Fibroblast of skin of back (primary cell): ENCODE measurements around the gene PCIF1.

Experiments
- DNase-seq: peaks from one replicate; pipeline ENCODE4 v3.0.0-alpha.2; 2013

Gene PCIF1

GRCh38 chr20:45904583-45905504, 29.6 kb upstream of the PCIF1 start:
- no peak for DNase-seq

DNA sequence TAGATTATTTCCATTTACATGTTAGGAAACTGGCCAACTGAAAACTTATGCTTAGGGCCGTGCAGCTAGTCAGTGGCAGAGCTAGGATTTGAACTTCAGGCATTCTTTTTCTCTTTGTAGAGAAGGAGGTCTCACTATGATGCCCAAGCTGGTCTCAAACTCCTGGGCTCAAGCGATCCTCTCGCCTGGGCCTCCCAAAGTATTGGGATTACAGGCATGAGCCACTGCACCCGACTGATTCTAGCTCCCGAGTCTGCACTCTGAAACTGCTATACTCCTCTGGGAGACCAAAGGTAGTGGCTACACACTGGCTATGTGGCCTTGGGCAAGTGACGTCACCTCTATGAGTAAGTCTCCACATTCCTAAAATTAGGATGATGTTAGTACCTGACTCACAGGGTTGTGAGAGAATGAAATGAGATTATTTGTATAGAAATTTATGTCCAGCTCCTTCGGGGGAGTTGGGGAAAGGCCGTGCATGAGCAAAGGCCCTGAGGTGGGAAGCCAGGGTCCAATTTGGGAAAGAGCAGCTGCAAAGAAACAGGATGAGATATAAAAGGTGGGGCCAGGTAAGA, 28.9 kb upstream of the PCIF1 start:
- peak; percentile 69 for DNase-seq

- DNase-seq, result no peak
These were observed 27.1 kb upstream of the PCIF1 start for GRCh38 chr20:45907219-45907948.

GRCh38 chr20:45908084-45908483, 26.4 kb upstream of the PCIF1 start:
- no peak for DNase-seq

DNA sequence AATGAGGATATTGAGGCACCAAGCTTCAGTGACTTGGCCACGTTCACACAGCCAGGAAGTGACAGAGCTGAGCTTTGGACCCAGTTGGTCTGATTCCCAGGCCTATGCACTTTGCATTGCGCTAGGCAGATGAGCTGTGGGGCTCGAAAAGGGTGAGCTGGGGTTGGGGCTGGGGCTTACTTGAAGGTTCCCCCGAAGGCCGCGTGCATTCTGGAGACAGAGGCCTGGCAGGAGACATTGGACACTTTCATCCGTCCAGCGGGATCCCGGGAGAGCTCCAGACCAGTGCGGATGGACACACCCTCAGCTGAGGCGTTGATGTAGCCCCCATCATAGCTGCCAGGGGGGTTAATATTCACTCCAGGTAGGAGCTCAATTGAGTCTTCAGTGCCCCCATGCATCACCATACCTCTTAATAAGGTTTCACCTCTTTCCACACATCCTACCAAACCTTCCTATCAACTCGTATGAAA, 25.1 kb upstream of the PCIF1 start:
- no peak for DNase-seq

DNA sequence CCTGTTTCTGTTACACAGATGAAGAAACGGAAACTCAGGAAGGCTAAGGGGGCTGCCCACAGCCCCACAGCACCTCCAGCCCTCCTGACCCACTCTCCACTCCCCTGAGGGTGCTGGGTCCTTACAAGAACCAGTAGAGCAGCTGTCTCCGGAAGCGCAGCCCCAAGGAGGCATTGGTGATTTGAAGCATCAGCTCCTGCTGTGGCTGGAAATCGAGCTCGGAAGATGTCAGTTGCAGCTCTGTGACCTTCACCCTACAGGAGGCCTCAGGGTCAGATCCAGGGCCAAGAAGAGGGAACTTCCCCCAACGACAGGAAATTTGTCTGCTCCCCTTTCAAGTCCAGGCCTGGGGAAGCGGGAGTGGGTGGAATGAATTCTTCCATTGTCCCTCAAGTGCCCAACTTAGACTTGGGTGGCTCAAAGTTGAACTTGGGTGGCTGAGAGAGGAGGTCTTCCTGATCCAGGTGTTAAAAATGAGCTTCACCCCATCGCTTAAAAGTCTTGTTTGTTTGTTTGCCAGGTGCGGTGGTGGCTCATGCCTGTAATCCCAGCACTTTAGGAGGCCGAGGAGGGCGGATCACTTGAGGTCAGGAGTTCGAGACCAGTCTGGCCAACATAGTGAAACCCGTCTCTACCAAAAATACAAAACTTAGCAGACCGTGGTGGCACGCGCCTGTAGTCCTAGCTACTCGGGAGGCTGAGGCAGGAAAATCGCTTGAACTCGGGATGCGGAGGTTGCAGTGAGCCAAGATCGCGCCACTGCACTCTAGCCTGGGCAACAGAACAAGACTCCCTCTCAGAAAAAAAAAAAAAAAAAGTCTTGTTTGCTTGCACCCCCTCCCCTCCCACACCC, 24.4 kb upstream of the PCIF1 start:
- no peak for DNase-seq

DNA sequence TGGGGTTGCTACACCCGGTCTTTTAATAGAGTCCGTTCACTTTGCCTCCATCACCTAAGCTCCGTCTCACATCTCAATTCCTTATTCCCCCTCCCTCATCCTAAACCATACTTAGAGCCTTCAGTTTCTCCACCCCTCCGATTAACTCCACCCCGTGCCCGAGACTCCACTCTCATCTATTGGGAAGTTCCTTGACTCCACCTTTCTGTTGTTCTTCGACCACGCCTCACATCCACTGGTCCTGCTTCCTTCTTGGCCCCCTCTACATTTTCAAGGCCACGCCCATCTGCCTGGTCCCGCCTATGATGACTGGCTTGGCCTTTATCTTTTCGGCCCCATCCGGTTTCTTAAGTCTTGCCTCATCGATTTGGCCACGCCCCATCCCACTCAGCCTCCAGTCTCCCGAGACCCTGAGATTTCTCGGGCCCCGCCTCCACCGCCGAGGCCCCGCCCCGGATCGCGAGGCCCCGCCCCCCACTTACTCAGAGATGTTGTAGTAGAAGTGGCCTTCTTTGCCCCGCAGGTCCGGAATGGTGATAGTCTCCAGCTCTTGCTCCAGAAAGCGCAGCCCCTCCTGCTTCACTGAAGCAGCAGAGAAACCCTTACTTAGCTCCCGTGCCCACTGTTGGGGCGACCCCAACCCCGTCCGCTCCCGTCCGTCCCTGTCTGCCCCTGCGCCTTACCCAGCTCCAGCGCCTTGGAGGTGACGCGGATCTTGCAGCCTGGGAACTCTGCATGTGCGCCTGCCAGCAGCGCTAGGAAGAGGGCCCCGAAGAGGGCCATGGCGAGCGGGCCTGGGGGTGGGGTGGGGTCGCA, 23.6 kb upstream of the PCIF1 start:
- peak; percentile 99 for DNase-seq

DNA sequence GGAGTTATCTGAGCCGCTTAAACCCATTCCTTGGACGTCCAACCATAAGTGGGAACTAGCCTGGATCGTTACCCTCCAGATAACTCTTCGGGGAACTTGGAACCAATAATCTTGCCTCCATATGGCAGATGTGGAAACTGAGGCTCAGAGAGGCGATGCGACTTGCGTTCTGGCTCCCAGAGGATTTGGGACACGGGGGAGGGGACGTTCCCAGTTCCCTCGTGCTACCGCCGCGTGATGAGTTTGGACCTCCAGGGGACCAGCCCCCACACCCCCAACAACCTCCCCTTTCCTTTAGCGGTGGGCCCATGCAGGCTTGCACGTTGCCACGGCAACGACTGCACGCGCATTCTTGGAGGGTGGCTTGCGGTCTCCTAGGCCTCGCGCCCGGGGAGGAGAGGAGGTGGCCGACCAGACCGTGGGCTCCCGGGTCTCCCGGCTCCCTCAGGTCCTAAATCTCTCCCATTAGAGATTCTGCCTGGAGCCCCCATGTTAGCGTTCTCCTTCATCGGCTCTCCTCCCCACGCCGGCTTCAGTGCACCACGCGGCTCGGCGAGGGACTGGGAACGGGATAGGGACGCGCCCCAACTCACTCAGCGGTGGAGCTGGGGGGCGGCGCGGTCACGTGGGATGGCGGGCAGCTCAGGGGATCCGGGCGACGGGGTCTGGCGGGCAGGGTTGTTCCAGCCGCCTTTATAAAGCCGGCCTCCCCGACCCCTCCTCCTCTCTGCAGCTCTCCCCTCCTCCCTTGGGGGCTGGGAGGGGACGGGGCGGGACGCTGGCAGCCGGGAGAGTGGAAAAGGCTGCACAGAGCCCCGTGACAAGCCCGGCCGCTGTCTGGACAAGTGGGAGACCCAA, 22.8 kb upstream of the PCIF1 start, which contains the start of gene PLTP:
PLTP (minus strand) TSS at position 670 of the 858 bp plus-strand sequence. CDS start 703 bp downstream, outside the sequence.
- peak; percentile 73 for DNase-seq

DNA sequence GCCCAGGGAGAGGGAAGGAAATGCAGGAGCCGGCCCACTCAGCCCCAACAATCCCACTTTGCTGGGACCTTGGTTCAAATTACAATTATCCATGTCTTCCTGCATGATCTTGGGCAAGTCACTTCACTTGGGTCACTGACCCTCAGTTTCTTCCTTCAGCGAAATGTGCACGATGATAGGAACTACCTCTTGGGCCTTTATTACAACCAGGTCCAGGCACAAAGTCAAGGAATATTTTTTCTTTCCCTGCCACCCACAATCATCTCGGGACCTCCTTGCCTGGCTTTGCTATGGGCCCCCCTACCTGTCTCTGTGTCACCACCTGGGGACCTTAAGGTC, 22.2 kb upstream of the PCIF1 start:
- no peak for DNase-seq

- DNase-seq, result no peak
These were observed 21.4 kb upstream of the PCIF1 start for GRCh38 chr20:45913116-45913515.

DNA sequence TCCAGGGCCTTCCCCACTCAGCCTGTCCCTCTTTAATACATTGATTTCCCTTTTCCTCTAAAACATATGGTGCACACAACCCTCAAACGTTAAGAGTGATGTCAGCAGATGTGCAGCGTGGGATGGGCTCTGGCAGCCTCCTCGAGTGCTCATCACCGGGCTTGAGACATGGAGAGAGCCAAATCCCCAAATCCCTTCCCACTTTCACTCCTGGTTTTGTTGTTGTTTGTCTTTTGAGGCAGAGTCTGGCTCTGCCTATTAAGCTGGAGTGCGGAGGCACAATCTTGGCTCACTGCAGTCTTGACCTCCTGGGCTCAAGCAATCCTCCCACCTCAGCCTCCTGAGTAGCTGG, 16.7 kb upstream of the PCIF1 start:
- DNase-seq, result no peak

GRCh38 chr20:45918182-45918737, 16.2 kb upstream of the PCIF1 start:
- DNase-seq, result no peak

- no peak for DNase-seq
These were observed 15.5 kb upstream of the PCIF1 start for GRCh38 chr20:45918779-45919537.

GRCh38 chr20:45919542-45920399, 14.7 kb upstream of the PCIF1 start:
- DNase-seq, result peak; percentile 43

- no peak for DNase-seq
These were observed 13.8 kb upstream of the PCIF1 start for GRCh38 chr20:45920462-45921336.

- DNase-seq, result no peak
These were observed 12.9 kb upstream of the PCIF1 start for GRCh38 chr20:45921337-45922189.
